ENCODE data around the gene FAN1.

Gene FAN1

DNA sequence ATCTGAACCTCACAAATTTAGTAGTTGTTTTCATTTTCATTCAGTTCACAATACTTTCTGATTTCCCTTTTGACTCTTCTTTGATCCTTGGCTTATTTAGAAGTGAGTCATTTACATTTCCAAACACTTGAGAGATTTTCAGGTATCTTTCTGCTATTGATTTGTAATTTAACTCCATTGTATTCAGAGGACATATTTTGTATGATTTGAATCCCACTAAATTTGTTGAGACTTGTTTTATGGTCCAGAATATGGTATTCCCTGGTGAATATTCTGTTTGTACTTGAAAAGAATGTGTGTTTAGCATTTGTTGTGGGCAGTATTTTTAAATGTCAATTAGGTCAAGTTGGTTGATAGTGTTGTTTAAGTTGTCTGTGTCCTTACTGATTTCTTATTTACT, 29.6 kb downstream of the FAN1 start:
- no peak for DNase-seq (ENCODE audit: low read depth)
- TF ChIP-seq, protein P1, sequence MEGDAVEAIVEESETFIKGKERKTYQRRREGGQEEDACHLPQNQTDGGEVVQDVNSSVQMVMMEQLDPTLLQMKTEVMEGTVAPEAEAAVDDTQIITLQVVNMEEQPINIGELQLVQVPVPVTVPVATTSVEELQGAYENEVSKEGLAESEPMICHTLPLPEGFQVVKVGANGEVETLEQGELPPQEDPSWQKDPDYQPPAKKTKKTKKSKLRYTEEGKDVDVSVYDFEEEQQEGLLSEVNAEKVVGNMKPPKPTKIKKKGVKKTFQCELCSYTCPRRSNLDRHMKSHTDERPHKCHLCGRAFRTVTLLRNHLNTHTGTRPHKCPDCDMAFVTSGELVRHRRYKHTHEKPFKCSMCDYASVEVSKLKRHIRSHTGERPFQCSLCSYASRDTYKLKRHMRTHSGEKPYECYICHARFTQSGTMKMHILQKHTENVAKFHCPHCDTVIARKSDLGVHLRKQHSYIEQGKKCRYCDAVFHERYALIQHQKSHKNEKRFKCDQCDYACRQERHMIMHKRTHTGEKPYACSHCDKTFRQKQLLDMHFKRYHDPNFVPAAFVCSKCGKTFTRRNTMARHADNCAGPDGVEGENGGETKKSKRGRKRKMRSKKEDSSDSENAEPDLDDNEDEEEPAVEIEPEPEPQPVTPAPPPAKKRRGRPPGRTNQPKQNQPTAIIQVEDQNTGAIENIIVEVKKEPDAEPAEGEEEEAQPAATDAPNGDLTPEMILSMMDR (conservative IDR thresholded peaks at IDR 0.05; ENCODE audit: low read length) = no peak
- H3K4me3 ChIP-seq (ENCODE audit: low read length) = no peak overlapping the region

DNA sequence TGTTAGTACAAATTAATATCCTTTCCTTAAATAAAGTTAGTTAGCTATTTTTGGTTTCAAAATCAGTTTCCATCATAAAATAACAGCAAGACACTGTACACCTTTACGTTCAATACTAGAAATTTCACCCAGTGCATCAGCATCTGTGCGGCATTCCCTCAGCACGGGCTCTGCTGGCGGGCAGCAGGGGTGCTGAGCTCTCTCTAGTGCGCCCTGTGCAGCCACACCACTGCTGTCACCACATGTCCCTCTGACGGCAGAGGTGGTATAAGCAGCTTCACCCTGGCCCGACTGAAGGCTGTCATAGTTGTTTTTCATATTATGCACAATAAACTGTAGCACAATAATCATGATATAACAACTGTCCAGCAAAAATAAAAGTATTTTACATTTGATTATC, 35.4 kb downstream of the FAN1 start:
- TF ChIP-seq, protein P1 (conservative IDR thresholded peaks at IDR 0.05; ENCODE audit: low read length) = no peak
- no peak overlapping the region for H3K4me3 ChIP-seq (ENCODE audit: low read length)
- DNase-seq (ENCODE audit: low read depth) = no peak

DNA sequence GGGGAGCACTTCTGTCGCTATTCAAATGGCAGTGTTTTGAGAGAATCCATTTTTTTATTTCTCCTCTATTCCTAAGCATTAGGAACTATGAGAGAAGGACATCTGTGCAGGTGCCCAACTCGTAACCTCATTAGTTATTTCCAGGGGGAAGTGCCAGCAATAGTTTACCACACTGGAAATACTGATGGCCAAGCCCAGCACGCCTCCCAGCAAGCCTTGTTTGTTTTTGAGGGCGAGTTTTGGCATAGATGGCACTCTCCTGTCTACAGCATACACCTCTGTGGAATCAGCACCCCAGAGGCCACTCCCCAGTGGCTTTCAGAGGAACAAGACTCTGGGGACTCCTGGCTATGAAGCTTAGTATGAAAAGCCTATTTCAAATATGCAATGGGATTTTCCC, 36.6 kb downstream of the FAN1 start:
- TF ChIP-seq, protein P1 (conservative IDR thresholded peaks at IDR 0.05; ENCODE audit: low read length) = no peak
- no peak overlapping the region for H3K4me3 ChIP-seq (ENCODE audit: low read length)
- no peak for DNase-seq (ENCODE audit: low read depth)

DNA sequence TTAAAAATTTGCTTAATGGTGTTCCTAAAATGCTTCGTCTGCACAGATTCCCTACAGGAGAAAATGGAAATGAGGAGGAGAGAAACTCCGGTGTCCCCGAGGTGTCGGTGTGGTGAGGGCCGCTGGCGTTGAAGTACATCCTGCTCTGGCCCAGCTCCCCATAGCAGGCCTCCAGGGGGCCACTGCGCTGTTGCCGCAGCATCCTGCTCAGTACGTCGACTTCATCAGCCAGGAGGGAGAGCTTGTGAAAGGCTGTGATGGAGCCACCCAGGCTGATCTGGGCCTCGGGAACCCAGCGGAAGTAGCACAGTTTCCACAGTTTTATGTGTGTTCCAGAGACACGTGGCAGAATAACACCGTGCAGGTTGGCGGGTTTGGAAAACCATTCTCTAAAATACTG, 37.8 kb downstream of the FAN1 start:
- TF ChIP-seq, protein P1 (conservative IDR thresholded peaks at IDR 0.05; ENCODE audit: low read length) = no peak
- no peak for DNase-seq (ENCODE audit: low read depth)

DNA sequence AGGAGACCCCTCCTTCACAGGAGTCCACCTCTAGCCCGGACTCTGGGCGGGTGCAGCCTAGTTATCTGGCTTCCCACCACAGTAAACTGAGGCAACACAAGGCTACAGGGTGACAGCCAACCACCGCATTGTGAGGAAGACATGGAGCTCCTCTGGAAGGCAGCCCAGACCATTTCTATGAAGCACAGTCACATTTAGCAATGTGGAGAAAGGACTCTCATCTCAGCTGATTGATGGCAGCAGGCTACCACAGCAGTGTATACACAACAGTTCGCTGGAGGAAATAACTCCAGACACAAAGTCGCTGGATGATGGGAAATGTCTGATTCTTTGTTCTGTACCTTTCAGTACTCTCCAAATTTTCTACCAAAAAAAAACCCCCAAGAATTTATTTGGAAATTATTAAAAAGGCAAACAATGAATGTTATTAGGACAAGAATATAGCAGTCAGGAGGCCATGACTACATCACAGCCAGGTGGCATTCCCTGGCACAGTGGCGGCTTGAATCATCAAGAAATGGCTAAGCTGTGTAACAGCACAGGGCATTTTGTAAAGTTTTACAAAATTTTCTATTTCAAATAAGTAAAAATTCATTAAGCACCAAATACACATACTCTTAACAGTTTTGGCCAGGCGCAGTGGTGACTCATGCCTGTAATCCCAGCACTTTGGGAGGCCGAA, 40.1 kb downstream of the FAN1 start:
- no peak for DNase-seq (ENCODE audit: low read depth)

More for the DNA sequence above, 37.8 kb downstream of the FAN1 start:
- no peak overlapping the region for H3K4me3 ChIP-seq (ENCODE audit: low read length)

DNA sequence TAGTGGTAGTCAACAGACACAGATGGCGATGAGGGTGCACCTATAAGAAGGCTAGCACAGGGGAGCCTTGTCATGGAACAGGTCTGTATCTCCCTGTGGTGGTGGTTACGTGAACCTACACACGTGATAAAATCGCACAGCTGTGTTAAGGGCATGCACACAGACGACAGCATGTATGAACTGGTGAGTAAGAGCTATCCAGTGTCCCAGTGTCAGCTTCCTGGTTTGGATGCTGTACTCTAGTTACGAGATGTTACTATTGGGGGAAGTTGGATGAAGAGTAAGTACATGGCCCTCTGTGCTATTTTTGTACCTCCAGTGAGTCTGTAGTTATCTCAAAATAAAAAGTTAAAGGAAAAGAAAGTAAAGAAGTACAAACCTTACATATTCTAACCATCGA, 49.5 kb downstream of the FAN1 start:
- H3K4me3 ChIP-seq (ENCODE audit: low read length) = no peak overlapping the region
- no peak for DNase-seq (ENCODE audit: low read depth)
- TF ChIP-seq, protein P1 (conservative IDR thresholded peaks at IDR 0.05; ENCODE audit: low read length) = no peak

More for the DNA sequence above, 40.1 kb downstream of the FAN1 start:
- TF ChIP-seq, protein P1 (conservative IDR thresholded peaks at IDR 0.05; ENCODE audit: low read length) = no peak
- no peak overlapping the region for H3K4me3 ChIP-seq (ENCODE audit: low read length)

DNA sequence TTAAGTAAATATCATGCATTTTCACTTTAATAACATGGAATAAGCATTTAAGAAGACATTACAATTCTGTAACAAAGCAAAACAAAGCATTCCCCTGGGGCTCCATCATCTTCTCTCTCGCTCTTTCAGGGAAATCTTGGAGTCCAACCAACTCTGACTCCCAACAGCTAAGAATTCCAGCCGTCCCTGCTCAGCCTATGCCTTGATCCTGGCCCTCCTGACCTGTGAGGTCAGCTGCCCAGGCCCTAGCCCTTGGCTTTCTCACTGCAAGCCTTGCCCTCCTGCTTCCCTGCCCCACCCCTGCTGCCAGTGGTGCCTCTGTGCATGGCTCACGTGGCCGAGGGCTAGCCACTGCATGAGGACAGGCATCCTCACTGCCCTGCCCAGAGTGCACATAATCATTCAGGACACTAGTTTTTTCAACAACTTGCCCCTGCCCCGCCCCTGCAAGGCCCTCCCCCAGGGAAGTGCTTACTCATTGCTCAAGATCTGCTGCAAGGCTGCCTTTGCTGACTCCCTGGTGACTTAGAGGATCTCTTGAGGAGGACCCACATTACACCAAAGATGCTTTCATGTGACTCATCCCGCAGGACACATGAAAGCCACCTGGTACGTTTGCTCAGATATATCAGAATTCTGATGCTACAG, 50.1 kb downstream of the FAN1 start:
- TF ChIP-seq, protein P1 (conservative IDR thresholded peaks at IDR 0.05; ENCODE audit: low read length) = no peak
- H3K4me3 ChIP-seq (ENCODE audit: low read length) = no peak overlapping the region
- DNase-seq (ENCODE audit: low read depth) = peak; percentile 93
